Esophagus muscularis mucosa (tissue), 4 donors: ENCODE results near the gene C16orf82. TPM values are rescaled to one million over a fixed set of nuclear protein-coding genes. Genes with fewer than 3 reads are reported as not detected.

Experiments used
- DNase-seq: peaks from one replicate; pipeline ENCODE4 v3.0.0-alpha.2; 2017; ENCODE audit errors: extremely low spot score
- H3K27ac ChIP-seq, 4 donors: fragments of 200-600 bp; sonication (generic); replicated peaks in 1 of 4; 1 replicate in 3 of 4; 2 replicates in 1 of 4; pipeline ENCODE4 v1.5.1; 2016 to 2019; ENCODE audit warnings: mild to moderate bottlenecking in 1 of 4
- H3K27me3 ChIP-seq, 4 donors: fragments of 200-600 bp; sonication (generic); one replicate each; pipeline versions ENCODE4 v1.5.1 to v1.6.0; 2016 to 2019
- H3K36me3 ChIP-seq, 4 donors: fragments of 200-600 bp; sonication (generic); one replicate each; pipeline ENCODE4 v1.5.1; 2016 to 2019
- H3K4me1 ChIP-seq, 4 donors: fragments of 200-600 bp; sonication (generic); one replicate each; pipeline ENCODE4 v1.5.1; 2016 to 2019
- H3K4me3 ChIP-seq, 4 donors: fragments of 200-600 bp; sonication (generic); 1 replicate in 2 of 4; 2 replicates in 2 of 4; pipeline ENCODE4 v1.5.1; 2016 to 2019; ENCODE audit warnings: mild to moderate bottlenecking in 4 of 4, moderate library complexity in 1 of 4
- H3K9me3 ChIP-seq, 4 donors: fragments of 200-600 bp; sonication (generic); 1 replicate in 3 of 4; 2 replicates in 1 of 4; pipeline ENCODE4 v1.5.1; 2016 to 2019
- CTCF ChIP-seq, 3 experiments: fragments of 200-600 bp in 2 of 3; fragments of 450-650 bp in 1 of 3; sonication (generic) in 2 of 3; IDR thresholded peaks; one replicate each; pipeline ENCODE4 v1.5.1; 2017 to 2019; ENCODE audit warnings: antibody characterized with exemption in 3 of 3, mild to moderate bottlenecking in 2 of 3, moderate library complexity in 1 of 3
- EP300 ChIP-seq: sonication (generic); formaldehyde crosslinking; IDR thresholded peaks from one replicate; pipeline ENCODE4 v1.6.1; 2017; ENCODE audit warnings: antibody characterized with exemption
- POLR2A ChIP-seq: fragments of 450-650 bp; IDR thresholded peaks from one replicate; pipeline ENCODE4 v1.6.1; 2017; ENCODE audit warnings: antibody characterized with exemption, moderate library complexity, mild to moderate bottlenecking, low read depth
- POLR2AphosphoS5 ChIP-seq, 2 donors: sonication (generic); formaldehyde crosslinking; IDR thresholded peaks; one replicate each; pipeline ENCODE4 v1.6.1; 2017; ENCODE audit warnings: antibody characterized with exemption in 2 of 2
- WGBS: methylation state at CpG from one replicate; pipeline ENCODE4 v1.1.5; 2018; 5-methylcytosine and 5-hydroxymethylcytosine counted together
- intact Hi-C: fragments of 100-400 bp; cut with DNase I; formaldehyde crosslinking; loops from one replicate; pipeline ENCODE4 v1.15.1; 2023
- total RNA-seq, 4 donors: library from RNA; depleted of rRNA; stranded (reverse); fragments of >200 nt; gene quantifications; one replicate each; pipeline versions ENCODE4 v1.1.0 to v1.2.1, GENCODE V29; 2016

Gene C16orf82
- not detected for total RNA-seq

GRCh38 chr16:27066668-27067537, at the start of gene C16orf82:
C16orf82 (plus strand) TSS chr16:27066927.
- no peaks in the 10 kb centered on the region for H3K36me3 ChIP-seq
- peaks cover 0 to 5% (median 0%) of the 10 kb centered on the region in 4 donors for H3K4me1 ChIP-seq
- H3K9me3 ChIP-seq, result no peaks in the 10 kb centered on the region
- DNase-seq, result no peak
- no peak for TF ChIP-seq POLR2A
- no peak for TF ChIP-seq CTCF (IDR thresholded peaks at IDR 0.05)
- no peak for TF ChIP-seq EP300
- TF ChIP-seq POLR2AphosphoS5 (IDR thresholded peaks at IDR 0.05), result no peak
- no peak within 1 kb of the TSS for H3K4me3 ChIP-seq
- intact Hi-C loops, result no loop called here
- 54% methylated on average over 15 of the region's 22 CpGs for WGBS
- H3K27ac ChIP-seq, result no peak within 1 kb of the TSS
- peaks cover 0 to 50% (median 0%) of the 10 kb centered on the region in 4 donors for H3K27me3 ChIP-seq

GRCh38 chr16:27020031-27020430, 46.7 kb upstream of the C16orf82 start:
- no peaks in the 10 kb centered on the region for H3K27me3 ChIP-seq
- TF ChIP-seq EP300 (no peak), POLR2A (no peak), POLR2AphosphoS5 (IDR thresholded peaks at IDR 0.05) (no peak), CTCF (IDR thresholded peaks at IDR 0.05) (no peak)
- WGBS, result 46% methylated on average over 2 of the region's 2 CpGs

GRCh38 chr16:27024010-27024409, 42.7 kb upstream of the C16orf82 start:
- Histone ChIP-seq H3K36me3 (no peaks in the 10 kb centered on the region), H3K4me3 (no peak overlapping the region), H3K9me3 (no peaks in the 10 kb centered on the region), H3K4me1 (no peaks in the 10 kb centered on the region), H3K27me3 (no peaks in the 10 kb centered on the region), H3K27ac (no peak overlapping the region)
- WGBS, result 95% methylated on average over 2 of the region's 2 CpGs
- DNase-seq, result no peak
- no peak for TF ChIP-seq POLR2AphosphoS5 (IDR thresholded peaks at IDR 0.05)
- TF ChIP-seq CTCF (IDR thresholded peaks at IDR 0.05), result no peak
- no peak for TF ChIP-seq EP300
- no peak for TF ChIP-seq POLR2A
- intact Hi-C loops, result no loop called here

More at GRCh38 chr16:27020031-27020430, 46.7 kb upstream of the C16orf82 start:
- intact Hi-C loops, result no loop called here
- Histone ChIP-seq H3K4me1 (no peaks in the 10 kb centered on the region), H3K27ac (no peak overlapping the region), H3K9me3 (no peaks in the 10 kb centered on the region), H3K36me3 (no peaks in the 10 kb centered on the region), H3K4me3 (no peak overlapping the region)
- DNase-seq, result peak; percentile 88

GRCh38 chr16:27025581-27025980, 41.1 kb upstream of the C16orf82 start:
- Histone ChIP-seq H3K9me3 (no peaks in the 10 kb centered on the region), H3K36me3 (no peaks in the 10 kb centered on the region)
- WGBS, result 65% methylated on average over 6 of the region's 6 CpGs

More at GRCh38 chr16:27025581-27025980, 41.1 kb upstream of the C16orf82 start:
- peaks cover 0 to 4% (median 0%) of the 10 kb centered on the region in 4 donors for H3K27me3 ChIP-seq
- TF ChIP-seq CTCF (IDR thresholded peaks at IDR 0.05), result no peak
- no peak for TF ChIP-seq POLR2AphosphoS5 (IDR thresholded peaks at IDR 0.05)
- no peak overlapping the region for H3K27ac ChIP-seq
- H3K4me3 ChIP-seq, result no peak overlapping the region
- intact Hi-C loops, result no loop called here
- no peak for DNase-seq
- H3K4me1 ChIP-seq, result no peaks in the 10 kb centered on the region
